ENCODE results near the gene KRTAP20-1.

KRTAP20-1 gene

GRCh38 chr21:30642564-30642963 is 26.3 kb downstream of the KRTAP20-1 start, which contains the start of gene KRTAP20-3:
Gene KRTAP20-3 (plus strand): TSS chr21:30642864.
- DNase-seq (ENCODE audit: low read depth in 3 of 3, low spot score in 1 of 3), result no peak

DNA sequence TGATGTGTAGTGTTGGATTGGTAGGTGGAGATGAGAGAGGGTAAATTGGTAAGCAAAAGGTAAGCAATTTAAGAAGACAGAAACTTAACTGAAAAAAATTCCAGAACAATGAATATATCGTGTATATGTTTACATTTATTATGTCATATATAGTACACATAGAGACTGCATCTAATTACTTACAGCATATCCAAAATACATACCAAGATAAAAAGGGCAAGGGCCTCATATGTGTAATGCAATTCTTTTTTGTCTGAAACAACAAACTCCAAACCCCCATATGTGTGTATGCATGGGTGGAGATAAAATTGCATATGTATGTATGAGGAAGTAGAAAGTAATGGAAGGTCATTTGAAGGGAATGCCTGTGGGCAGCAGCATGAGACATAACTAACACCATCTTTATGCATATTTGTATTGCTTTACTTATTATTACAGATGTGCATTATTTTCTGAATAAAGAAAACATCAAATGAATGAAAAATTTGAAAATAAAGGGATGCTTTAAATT is 30.7 kb downstream of the KRTAP20-1 start:
- DNase-seq (ENCODE audit: low read depth in 3 of 3, low spot score in 1 of 3), result no peak

GRCh38 chr21:30652891-30653290 is 36.7 kb downstream of the KRTAP20-1 start:
- DNase-seq (ENCODE audit: low read depth in 3 of 3, low spot score in 1 of 3), result no peak

Data from stimulated activated CD4-positive, alpha-beta T cell treated with anti-CD3 and anti-CD28 coated beads, TNF-alpha, amount 100 ng/mL, for 1 hour (primary cell).